Right lobe of liver (tissue), 6 donors: ENCODE measurements around the gene SLC38A3. TPM values are rescaled to one million over a fixed set of nuclear protein-coding genes. Genes with fewer than 3 reads are reported as not detected.

Experiments used
- ATAC-seq, 4 donors: fragments of 200-7000 bp; cut with Tn5 transposase; one replicate each; pipeline ENCODE4 v1.9.1; 2020; ENCODE audit warnings: mild to moderate bottlenecking in 4 of 4, moderate library complexity in 4 of 4
- DNase-seq, 3 donors: peaks; one replicate each; pipeline ENCODE4 v3.0.0-alpha.2; 2020
- H3K27ac ChIP-seq, 3 donors: fragments of 200-600 bp; one replicate each; pipeline ENCODE4 v1.8.0; 2022
- H3K27me3 ChIP-seq, 2 donors: fragments of 200-600 bp; one replicate each; pipeline ENCODE4 v1.8.0; 2022
- H3K36me3 ChIP-seq, 4 donors: fragments of 200-600 bp; sonication (generic) in 1 of 4; one replicate each; pipeline versions ENCODE4 v1.5.1 to v1.8.0; 2017 to 2022; ENCODE audit warnings: control low read depth in 1 of 4
- H3K4me1 ChIP-seq, 4 donors: fragments of 200-600 bp; sonication (generic) in 1 of 4; one replicate each; pipeline versions ENCODE4 v1.5.1 to v1.8.0; 2017 to 2022; ENCODE audit warnings: control low read depth in 1 of 4
- H3K4me3 ChIP-seq, 3 donors: fragments of 200-600 bp; one replicate each; pipeline ENCODE4 v1.8.0; 2022
- H3K9me3 ChIP-seq, 4 donors: fragments of 200-600 bp; sonication (generic) in 1 of 4; one replicate each; pipeline versions ENCODE4 v1.5.1 to v1.8.0; 2017 to 2022; ENCODE audit warnings: control low read depth in 1 of 4
- POLR2A ChIP-seq: fragments of 450-650 bp; IDR thresholded peaks from one replicate; pipeline ENCODE4 v1.6.1; 2017; ENCODE audit warnings: antibody characterized with exemption, mild to moderate bottlenecking
- WGBS: methylation state at CpG from one replicate; pipeline ENCODE4 v1.1.6; 2018; ENCODE audit warnings: low coverage, low lambda C conversion rate; ENCODE audit not compliant: insufficient coverage; ENCODE audit errors: missing lambda C conversion rate; 5-methylcytosine and 5-hydroxymethylcytosine counted together
- intact Hi-C, 2 donors: fragments of 100-400 bp; cut with DNase I; formaldehyde crosslinking; loops; one replicate each; pipeline versions ENCODE4 v1.11.2 to v1.14.1; 2022
- total RNA-seq, 6 experiments: library from RNA; depleted of rRNA in 2 of 6; stranded (reverse); fragments of >200 nt in 2 of 6; fragmentation: NEBNext Ultra II Directional in 3 of 6; extraction: Animal tissue kit (Norgen Biotek cat#: 25700) in 3 of 6; gene quantifications; one replicate each; pipeline versions ENCODE4 v1.1.0 to v1.2.4, GENCODE V29; 2016 to 2023
- TF ChIP-seq, protein P1 (sequence below), 4 donors: fragments of 200-600 bp in 3 of 4; fragments of 450-650 bp in 1 of 4; IDR thresholded peaks; one replicate each; pipeline versions ENCODE4 v1.5.1 to v1.8.0; 2016 to 2022; ENCODE audit warnings: antibody characterized with exemption in 4 of 4, mild to moderate bottlenecking in 2 of 4
- donor health status: DM: no; HTN: yes; CAD: no.
- donor health status: DM: no; HTN: no; CAD: no.
- donor health status: DM: no; HTN: no; CAD: no.
- donor health status: DM: no; HTN: yes; CAD: no.
- donor health status: DM: no; HTN: yes; CAD: no.

Gene SLC38A3
- total RNA-seq, 6 experiments from 2014 or later, result 77.7 to 311 (median 190) TPM

DNA sequence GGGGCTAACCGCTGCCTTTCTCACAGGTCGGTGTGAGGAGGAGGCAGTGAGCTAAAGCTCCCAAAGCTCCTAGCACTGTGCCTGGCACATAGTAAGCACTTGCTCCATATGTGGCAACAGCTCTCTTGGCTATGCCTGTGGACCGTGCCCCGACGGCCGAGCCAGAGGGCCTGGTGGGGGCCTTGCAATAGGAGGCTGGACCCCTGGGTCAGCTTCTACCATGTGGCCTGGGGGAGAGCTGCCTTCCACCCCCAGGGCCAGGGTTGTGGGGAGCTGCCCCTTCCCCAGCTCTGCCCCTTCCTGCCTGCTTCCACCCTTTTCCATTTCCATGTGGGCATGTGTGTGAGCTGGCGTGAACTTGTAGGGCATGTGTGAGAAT is 30.6 kb upstream of the SLC38A3 start:
- peaks cover 0 to 30% (median 9%) of the 10 kb centered on the region in 4 donors for H3K4me1 ChIP-seq
- WGBS, result 100% methylated on average over 2 of the region's 7 CpGs

GRCh38 chr3:50174947-50175524 is 30.0 kb upstream of the SLC38A3 start:
- H3K4me1 ChIP-seq, result peaks cover 0 to 35% (median 9%) of the 10 kb centered on the region in 4 donors
- no peaks in the 10 kb centered on the region for H3K27me3 ChIP-seq
- H3K27ac ChIP-seq, result no peak overlapping the region
- ATAC-seq (no peak), DNase-seq (no peak)
- no peaks in the 10 kb centered on the region for H3K9me3 ChIP-seq
- H3K36me3 ChIP-seq, result no peaks in the 10 kb centered on the region
- no peak overlapping the region for H3K4me3 ChIP-seq
- 80% methylated on average over 2 of the region's 17 CpGs for WGBS
- TF ChIP-seq, protein P1, sequence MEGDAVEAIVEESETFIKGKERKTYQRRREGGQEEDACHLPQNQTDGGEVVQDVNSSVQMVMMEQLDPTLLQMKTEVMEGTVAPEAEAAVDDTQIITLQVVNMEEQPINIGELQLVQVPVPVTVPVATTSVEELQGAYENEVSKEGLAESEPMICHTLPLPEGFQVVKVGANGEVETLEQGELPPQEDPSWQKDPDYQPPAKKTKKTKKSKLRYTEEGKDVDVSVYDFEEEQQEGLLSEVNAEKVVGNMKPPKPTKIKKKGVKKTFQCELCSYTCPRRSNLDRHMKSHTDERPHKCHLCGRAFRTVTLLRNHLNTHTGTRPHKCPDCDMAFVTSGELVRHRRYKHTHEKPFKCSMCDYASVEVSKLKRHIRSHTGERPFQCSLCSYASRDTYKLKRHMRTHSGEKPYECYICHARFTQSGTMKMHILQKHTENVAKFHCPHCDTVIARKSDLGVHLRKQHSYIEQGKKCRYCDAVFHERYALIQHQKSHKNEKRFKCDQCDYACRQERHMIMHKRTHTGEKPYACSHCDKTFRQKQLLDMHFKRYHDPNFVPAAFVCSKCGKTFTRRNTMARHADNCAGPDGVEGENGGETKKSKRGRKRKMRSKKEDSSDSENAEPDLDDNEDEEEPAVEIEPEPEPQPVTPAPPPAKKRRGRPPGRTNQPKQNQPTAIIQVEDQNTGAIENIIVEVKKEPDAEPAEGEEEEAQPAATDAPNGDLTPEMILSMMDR (IDR thresholded peaks at IDR 0.05), result no peak
- no peak for TF ChIP-seq POLR2A
- intact Hi-C loops, result no loop called here

More for the DNA sequence above, 30.6 kb upstream of the SLC38A3 start:
- no peak for TF ChIP-seq POLR2A
- TF ChIP-seq, protein P1 (IDR thresholded peaks at IDR 0.05), result no peak
- H3K36me3 ChIP-seq, result no peaks in the 10 kb centered on the region
- no peak overlapping the region for H3K27ac ChIP-seq
- no peaks in the 10 kb centered on the region for H3K27me3 ChIP-seq
- ATAC-seq, result no peak
- DNase-seq, result no peak
- no peak overlapping the region for H3K4me3 ChIP-seq
- H3K9me3 ChIP-seq, result no peaks in the 10 kb centered on the region
- intact Hi-C loops, result no loop called here

DNA sequence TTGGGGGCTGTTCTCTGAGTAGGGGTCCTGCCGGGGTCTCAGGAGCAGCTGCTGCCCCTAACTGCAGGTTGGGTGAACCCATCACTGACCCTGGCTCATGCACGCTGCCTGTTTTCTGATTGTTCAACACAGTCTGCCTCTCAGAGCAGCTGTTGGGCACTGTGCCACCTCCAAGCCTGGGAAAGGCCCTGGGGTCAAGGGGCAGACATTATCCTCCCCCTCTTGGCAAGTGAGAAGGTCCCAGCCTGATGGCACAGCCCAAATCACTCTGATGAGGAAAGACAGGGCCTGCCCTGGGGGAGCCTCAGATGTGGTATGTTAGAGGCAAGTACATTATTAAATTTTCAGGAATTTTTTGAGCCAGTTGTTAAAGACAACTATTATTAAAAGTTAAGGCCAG is 27.7 kb upstream of the SLC38A3 start:
- no peaks in the 10 kb centered on the region for H3K27me3 ChIP-seq
- peaks cover 0 to 22% (median 3%) of the 10 kb centered on the region in 4 donors for H3K4me1 ChIP-seq
- no peak overlapping the region for H3K27ac ChIP-seq
- TF ChIP-seq, protein P1 (IDR thresholded peaks at IDR 0.05), result no peak
- TF ChIP-seq POLR2A, result no peak
- DNase-seq, result peak; percentile 93 to 96 (median 94)
- no CpG with 5 or more reads among the region's 2 CpGs for WGBS
- peak; percentile 93 to 97 (median 96) for ATAC-seq
- intact Hi-C loops, result no loop called here
- H3K4me3 ChIP-seq, result no peak overlapping the region
- no peaks in the 10 kb centered on the region for H3K9me3 ChIP-seq
- H3K36me3 ChIP-seq, result no peaks in the 10 kb centered on the region

DNA sequence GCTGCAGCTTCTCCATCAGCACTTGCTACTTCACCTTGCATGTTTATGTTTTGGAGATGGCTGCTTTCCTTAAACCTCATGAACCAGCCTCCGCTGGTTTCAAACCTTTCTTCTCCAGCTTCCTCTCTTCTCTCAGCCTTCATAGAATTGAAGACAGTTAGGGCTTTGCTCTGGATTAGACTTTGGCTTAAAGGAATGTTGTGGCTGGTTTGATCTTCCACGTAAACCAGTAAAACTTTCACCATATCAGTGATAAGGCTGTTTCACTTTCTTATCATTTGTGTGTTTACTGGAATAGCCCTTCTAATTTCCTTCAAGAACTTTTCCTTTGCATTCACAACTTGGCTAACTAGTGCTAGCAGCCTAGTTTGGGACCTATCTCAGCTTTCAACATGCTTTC is 25.4 kb upstream of the SLC38A3 start:
- Histone ChIP-seq H3K4me1 (peaks cover 0 to 26% (median 4%) of the 10 kb centered on the region in 4 donors), H3K27me3 (no peaks in the 10 kb centered on the region), H3K9me3 (no peaks in the 10 kb centered on the region), H3K36me3 (no peaks in the 10 kb centered on the region), H3K27ac (no peak overlapping the region), H3K4me3 (no peak overlapping the region)
- intact Hi-C loops, result no loop called here
- ATAC-seq (no peak), DNase-seq (no peak)
- 28% methylated on average over 2 of the region's 2 CpGs for WGBS
- TF ChIP-seq, protein P1 (IDR thresholded peaks at IDR 0.05), result no peak
- TF ChIP-seq POLR2A, result no peak
